Fibroblast of gingiva (primary cell): ENCODE measurements around the gene ORMDL2.
A peak's percentile ranks its signal among the peaks of the same experiment; 100 is the strongest.

Source experiments
- DNase-seq: peaks from one replicate; pipeline ENCODE4 v3.0.0-alpha.2; 2011; ENCODE audit warnings: low read depth

ORMDL2 gene, protein sequence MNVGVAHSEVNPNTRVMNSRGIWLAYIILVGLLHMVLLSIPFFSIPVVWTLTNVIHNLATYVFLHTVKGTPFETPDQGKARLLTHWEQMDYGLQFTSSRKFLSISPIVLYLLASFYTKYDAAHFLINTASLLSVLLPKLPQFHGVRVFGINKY

DNA sequence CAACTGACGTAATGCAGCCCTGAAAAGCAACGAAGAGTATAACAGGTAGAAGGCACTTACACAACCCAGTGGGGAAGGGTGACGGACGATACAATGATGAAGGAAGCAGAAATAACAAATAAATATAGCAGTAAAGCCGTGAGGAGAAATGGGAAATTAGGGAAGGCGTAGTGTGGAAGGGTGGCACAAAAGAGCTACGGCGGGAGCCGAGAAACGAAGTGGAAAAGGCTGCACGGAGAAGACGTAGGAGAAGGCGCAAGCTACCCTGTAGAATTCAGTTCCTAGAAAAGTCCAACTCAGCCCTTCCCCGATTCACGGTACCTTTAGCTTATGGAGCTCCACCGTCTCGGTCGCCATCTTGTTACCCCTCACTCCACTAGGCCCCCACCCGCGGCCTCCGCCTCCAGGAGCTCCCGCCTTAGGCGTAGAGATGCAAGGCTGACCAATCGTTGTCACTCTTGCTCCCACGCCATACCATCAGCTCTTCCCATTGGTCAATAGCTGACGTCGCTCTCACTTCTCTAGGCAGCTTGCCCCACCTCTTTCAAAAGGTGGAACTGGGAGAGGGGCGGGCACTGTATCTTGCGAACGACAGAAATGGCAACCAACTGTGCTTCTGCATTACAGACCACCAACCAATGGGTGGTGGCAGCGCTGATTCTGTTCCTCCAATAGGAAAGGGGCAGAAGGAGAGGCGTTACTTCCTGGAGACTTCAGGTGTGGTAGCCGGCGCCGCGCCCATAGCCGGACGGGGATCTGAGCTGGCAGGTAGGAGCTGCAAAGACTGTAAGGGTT is at the start of gene ORMDL2, which contains the start of gene SARNP:
Gene ORMDL2, plus strand, starts transcription at position 697 of the 795 bp plus-strand sequence. CDS start 959 bp downstream, outside the sequence.
Gene SARNP, minus strand, starts transcription at position 380 of the 795 bp plus-strand sequence. Its CDS starts 23 bp downstream, at position 357.
- DNase-seq: peak; percentile 99

DNA sequence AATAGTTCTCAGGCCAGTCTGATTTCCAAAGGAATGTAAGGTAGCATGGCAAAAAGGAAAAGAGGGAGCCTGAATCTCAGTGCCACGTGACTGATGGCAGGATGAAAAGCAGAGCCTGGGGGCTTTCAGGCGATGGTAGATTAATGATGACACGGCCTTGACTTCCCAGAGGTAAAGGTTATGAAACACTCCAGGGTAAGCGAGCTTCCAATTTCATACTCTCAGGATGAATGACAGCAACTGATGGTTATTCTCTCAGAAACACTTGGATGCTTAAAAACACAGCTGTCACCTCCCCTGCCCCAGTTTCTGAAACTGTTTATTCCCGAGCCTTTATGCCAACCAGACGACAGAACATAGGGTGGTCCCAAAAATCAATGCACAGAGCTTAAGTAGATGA is 46.1 kb upstream of the ORMDL2 start:
- no peak for DNase-seq

- no peak for DNase-seq
Measured at GRCh38 chr12:55777856-55778255, 40.0 kb upstream of the ORMDL2 start.

GRCh38 chr12:55780685-55781084 is 37.2 kb upstream of the ORMDL2 start:
- no peak for DNase-seq

DNA sequence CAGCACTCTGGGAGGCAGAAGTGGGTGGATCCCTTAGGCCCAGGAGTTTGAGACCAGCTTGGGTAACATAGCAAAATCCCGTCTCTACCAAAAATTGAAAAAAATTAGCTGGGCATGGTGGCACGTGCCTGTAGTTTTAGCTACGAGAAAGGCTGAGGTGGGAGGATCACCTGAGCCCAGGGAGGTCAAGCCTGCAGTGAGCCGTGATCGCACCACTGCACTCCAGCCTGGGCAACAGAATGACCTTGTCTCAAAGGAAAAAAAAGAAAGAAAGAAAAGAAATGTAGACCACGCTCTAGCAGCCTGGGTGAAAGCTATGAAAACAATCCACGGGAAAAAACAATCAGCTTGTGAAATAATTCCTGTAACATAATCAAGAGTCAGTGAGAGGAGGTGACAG is 29.3 kb upstream of the ORMDL2 start:
- DNase-seq: no peak

GRCh38 chr12:55789171-55789570 is 28.7 kb upstream of the ORMDL2 start:
- no peak for DNase-seq

DNA sequence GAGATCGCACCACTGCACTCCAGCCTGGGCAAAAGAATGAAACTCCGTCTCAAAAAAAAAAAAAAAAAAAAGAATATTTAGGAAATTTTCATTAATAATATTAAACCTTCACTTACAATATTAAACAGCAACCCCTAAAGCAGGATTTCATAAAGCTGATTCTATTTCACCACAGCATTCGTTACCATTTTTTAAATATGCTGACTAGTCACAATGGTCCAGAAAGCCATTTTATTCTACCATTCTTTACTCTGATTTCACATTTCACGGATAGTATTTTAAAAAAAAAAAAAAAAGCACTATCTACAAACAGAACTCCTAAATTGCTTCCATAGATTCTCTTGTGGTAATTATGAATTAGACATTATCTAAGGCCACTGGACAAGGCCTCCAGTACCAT is 27.9 kb upstream of the ORMDL2 start:
- DNase-seq: no peak

GRCh38 chr12:55795950-55796349 is 21.9 kb upstream of the ORMDL2 start:
- DNase-seq: no peak

GRCh38 chr12:55797068-55797467 is 20.8 kb upstream of the ORMDL2 start:
- peak; percentile 40 for DNase-seq

GRCh38 chr12:55797550-55797949 is 20.3 kb upstream of the ORMDL2 start:
- DNase-seq: no peak

DNA sequence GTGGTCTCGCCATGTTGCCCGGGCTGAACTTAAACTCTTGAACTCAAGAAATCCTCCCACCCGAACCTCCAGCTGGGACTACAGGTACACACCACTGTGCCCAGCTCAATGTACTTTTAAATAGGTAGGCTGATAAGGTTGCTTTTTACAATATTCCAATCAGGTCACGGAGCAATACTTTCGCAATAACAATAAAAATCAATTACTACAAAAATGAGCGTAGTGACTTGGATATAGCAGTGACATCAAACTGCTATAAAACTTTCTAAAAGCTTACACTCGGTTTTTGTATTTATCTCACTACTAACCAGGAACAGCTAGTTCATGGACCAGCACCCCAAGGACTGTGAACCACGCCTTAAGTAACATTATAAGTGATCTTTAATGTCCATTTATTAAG is 10.9 kb upstream of the ORMDL2 start:
- DNase-seq: no peak

DNA sequence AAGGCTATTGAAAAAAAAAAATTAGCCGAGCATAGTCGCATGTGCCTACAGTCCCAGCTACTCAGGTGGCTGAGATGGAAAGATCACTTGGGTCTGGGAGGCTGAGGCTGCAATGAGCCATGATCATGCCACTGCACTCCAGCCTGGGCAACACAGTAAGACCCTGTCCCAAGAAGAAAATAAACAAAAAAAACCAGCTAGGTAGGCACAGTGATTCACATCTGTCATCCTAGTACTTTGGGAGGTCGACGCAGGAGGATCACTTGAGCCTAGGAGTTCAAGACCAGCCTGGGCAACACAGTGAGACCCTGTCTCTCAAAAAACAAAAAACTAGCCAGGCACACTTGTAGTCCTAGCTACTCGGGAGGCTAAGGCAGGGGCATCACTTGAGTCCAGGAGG is 8.6 kb upstream of the ORMDL2 start:
- no peak for DNase-seq

DNA sequence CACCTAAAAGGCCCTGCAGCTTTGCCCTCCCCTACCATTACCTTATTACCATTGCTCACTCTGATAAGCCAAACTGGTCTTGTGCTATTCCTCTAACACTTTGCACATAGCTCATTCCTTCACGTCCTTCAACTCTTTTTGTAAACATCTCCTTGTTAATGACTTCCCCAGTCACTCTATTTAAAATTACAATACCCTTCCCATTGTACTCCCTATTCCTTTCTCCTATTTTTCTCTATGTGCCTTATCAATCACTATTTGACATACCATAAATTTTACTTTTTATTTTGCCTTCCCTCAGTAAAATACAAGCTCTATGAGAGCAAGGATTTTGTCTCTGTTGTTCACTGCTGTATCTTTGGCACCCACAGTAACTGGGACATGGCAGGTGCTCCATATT is 5.8 kb upstream of the ORMDL2 start:
- no peak for DNase-seq

- DNase-seq: no peak
Measured at GRCh38 chr12:55814257-55814656, 3.6 kb upstream of the ORMDL2 start.

DNA sequence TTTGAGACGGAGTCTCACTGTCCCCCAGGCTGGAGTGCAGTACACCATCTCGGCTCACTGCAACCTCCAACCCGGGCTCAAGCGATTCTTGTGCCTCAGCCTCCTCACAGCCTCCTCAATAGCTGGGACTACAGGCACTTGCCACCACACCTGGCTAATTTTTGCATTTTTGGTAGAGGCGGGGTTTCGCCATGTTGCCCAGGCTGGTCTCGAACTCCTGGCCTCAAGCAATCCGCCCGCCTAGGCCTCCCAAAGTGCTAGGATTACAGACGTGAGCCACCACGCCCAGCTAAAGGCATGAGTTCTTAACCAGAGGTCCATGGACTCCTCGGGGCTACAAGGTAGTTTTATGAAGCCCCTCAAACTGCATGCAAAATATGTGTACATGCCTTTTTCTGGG is 2.4 kb upstream of the ORMDL2 start:
- DNase-seq: no peak

- DNase-seq: no peak
Measured at GRCh38 chr12:55816881-55817344, 928 bp upstream of the ORMDL2 start.

- DNase-seq: no peak
Measured at GRCh38 chr12:55818140-55818728, 393 bp downstream of the ORMDL2 start.

DNA sequence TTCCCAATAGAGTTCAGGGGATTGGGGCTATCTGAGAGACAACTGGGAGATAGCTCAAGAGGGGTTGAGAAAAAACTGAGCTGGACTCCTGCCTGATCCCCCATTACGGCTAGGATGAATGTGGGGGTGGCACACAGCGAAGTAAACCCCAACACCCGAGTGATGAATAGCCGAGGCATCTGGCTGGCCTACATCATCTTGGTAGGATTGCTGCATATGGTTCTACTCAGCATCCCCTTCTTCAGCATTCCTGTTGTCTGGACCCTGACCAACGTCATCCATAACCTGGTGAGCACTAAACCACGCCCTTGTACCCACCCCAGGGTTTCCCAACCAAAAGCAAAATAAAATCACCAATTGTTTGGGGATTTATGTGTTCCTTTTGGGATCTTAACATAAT is 1.0 kb downstream of the ORMDL2 start:
- no peak for DNase-seq

GRCh38 chr12:55820679-55821078 is 2.8 kb downstream of the ORMDL2 start:
- DNase-seq: no peak

- no peak for DNase-seq
Measured at GRCh38 chr12:55822228-55822627, 4.4 kb downstream of the ORMDL2 start.

DNA sequence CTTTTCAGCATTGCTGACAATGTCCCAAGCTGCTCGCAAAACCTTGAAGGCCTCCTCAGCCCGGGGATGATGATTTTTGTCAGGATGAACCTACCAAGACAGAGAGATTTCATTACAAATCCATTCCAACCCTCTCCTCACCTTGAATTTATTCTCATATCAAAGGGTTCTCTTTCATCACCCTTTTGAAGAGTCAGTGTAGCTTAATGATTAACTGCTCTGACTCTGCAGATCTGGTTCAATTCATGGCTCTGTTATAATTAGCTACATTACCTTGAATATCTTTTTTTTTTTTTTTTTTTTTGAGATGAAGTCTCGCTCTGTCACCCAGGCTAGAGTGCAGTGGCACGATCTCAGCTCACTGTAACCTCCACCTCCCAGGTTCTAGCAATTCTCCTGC is 5.6 kb downstream of the ORMDL2 start:
- no peak for DNase-seq

DNA sequence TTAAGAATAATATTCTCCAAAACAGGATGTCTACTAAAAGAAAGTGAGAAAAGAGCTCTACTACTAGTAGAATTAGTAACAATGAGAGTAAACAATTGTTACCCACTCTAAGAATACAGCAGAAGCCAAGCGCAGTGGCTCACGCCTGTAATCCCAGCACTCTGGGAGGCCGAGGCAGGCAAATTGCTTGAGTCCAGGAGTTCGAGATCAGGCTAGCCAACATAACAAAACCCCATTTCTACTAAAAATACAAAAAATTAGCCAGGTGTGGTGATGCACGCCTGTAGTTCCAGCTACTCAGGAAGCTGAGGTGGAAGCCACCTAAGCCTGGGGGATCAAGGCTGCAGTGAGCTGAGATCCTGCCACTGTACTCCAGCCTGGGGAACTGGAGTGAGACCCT is 6.9 kb downstream of the ORMDL2 start:
- DNase-seq: no peak

DNA sequence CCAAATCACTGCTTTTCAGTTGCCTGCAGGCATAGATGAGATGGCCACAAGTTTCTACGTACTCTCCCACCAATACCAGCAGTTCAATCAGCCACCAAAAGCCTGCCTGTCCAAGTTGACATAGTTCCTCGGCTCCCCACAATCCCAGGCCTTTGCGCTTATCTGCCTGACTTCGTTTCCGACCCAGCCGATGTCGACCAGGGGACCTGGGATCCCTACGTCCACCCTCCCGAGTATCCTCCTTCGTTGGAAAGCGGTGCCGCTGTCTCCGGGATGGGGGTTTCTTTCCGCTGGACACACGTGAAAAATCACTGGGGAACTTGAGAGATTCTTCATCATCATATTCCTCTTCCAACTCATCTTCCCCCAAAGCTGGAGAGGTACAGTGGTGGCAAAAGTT is 10.0 kb downstream of the ORMDL2 start:
- DNase-seq: no peak
